ENCODE results near the gene TTC34. TPM values are rescaled to one million over a fixed set of nuclear protein-coding genes. Genes with fewer than 3 reads are reported as not detected.
A peak's percentile ranks its signal among the peaks of the same experiment; 100 is the strongest.

Gene TTC34
- total and polyA plus RNA-seq, 2 of the 13 experiments (the other 11 are each of a cell fraction or from before 2014, with no cell fraction given), result 0.07 to 0.11 TPM

GRCh38 chr1:2810899-2811532, 9.5 kb upstream of the TTC34 start (continued):
- no peak for TF ChIP-seq ZNF280D (CRISPR knock-in tag; IDR thresholded peaks at IDR 0.05)
- no peak for TF ChIP-seq ZNF496 (CRISPR knock-in tag; IDR thresholded peaks at IDR 0.05; ENCODE audit: insufficient replicate concordance)
- TF ChIP-seq RBAK (CRISPR knock-in tag; IDR thresholded peaks at IDR 0.05), result no peak
- no peak for TF ChIP-seq ZNF260 (CRISPR knock-in tag; IDR thresholded peaks at IDR 0.05; ENCODE audit: borderline replicate concordance, low read depth)
- TF ChIP-seq PAXIP1 (CRISPR knock-in tag; conservative IDR thresholded peaks at IDR 0.05), result peak; percentile 68
- TF ChIP-seq MTF2 (CRISPR knock-in tag; IDR thresholded peaks at IDR 0.05; ENCODE audit: borderline replicate concordance), result no peak
- TF ChIP-seq ZNF256 (CRISPR knock-in tag; conservative IDR thresholded peaks at IDR 0.05), result no peak
- TF ChIP-seq ZSCAN20 (CRISPR knock-in tag; IDR thresholded peaks at IDR 0.05; ENCODE audit: borderline replicate concordance), result no peak
- TF ChIP-seq BRD4 (CRISPR knock-in tag; IDR thresholded peaks at IDR 0.05), result no peak
- TF ChIP-seq PPARG (CRISPR knock-in tag; conservative IDR thresholded peaks at IDR 0.05), result no peak; the same call in 1 of the 2 replicates
- no peak for TF ChIP-seq ATF1 (CRISPR knock-in tag; IDR thresholded peaks at IDR 0.05)
- TF ChIP-seq CBX5 (CRISPR knock-in tag; IDR thresholded peaks at IDR 0.05; ENCODE audit: borderline replicate concordance), result no peak
- TF ChIP-seq PBX3 (CRISPR knock-in tag; IDR thresholded peaks at IDR 0.05; ENCODE audit: borderline replicate concordance), result no peak
- TF ChIP-seq RXRA (CRISPR knock-in tag; IDR thresholded peaks at IDR 0.05), result peak; percentile 92
- no peak for TF ChIP-seq HNF1B (CRISPR knock-in tag; IDR thresholded peaks at IDR 0.05)
- TF ChIP-seq MLLT10 (CRISPR knock-in tag; IDR thresholded peaks at IDR 0.05), result no peak
- no peak for TF ChIP-seq ZNF878 (CRISPR knock-in tag; IDR thresholded peaks at IDR 0.05)
- TF ChIP-seq KDM5A (IDR thresholded peaks at IDR 0.05; ENCODE audit: borderline replicate concordance, low read length), result no peak
- TF ChIP-seq HNRNPLL (IDR thresholded peaks at IDR 0.05; ENCODE audit: low read depth, low read length, poor library complexity, severe bottlenecking), result no peak
- peak; percentile 71; the same call in 1 of the 2 replicates for TF ChIP-seq PHF21A (CRISPR knock-in tag; IDR thresholded peaks at IDR 0.05)

Measured in HepG2 (cell line).